ENCODE measurements around the gene AWAT2.
"Not testable (repeated sequence)": the region's sequence is repeated elsewhere in the genome, so short reads cannot be mapped to it uniquely, and the experiment has no call there.

AWAT2 gene

GRCh38 chrX:70001269-70001668, 48.5 kb downstream of the AWAT2 start:
- no peak for DNase-seq (ENCODE audit: low spot score)

- DNase-seq (ENCODE audit: low spot score) = not testable (repeated sequence)
These were observed 51.4 kb downstream of the AWAT2 start for GRCh38 chrX:69998299-69998698.

- no peak for DNase-seq (ENCODE audit: low spot score)
These were observed 53.6 kb downstream of the AWAT2 start for GRCh38 chrX:69996113-69996468.

GRCh38 chrX:69995362-69996112, 54.2 kb downstream of the AWAT2 start:
- no peak for DNase-seq (ENCODE audit: low spot score)

GRCh38 chrX:69993494-69993893, 56.2 kb downstream of the AWAT2 start:
- no peak for DNase-seq (ENCODE audit: low spot score)

- DNase-seq (ENCODE audit: low spot score) = no peak
These were observed 58.1 kb downstream of the AWAT2 start for GRCh38 chrX:69991685-69992084.

Measured in LoVo (cell line).